ENCODE data around the gene FREM1.
"Not testable (repeated sequence)": the region's sequence is repeated elsewhere in the genome, so short reads cannot be mapped to it uniquely, and the experiment has no call there.

FREM1 gene

DNA sequence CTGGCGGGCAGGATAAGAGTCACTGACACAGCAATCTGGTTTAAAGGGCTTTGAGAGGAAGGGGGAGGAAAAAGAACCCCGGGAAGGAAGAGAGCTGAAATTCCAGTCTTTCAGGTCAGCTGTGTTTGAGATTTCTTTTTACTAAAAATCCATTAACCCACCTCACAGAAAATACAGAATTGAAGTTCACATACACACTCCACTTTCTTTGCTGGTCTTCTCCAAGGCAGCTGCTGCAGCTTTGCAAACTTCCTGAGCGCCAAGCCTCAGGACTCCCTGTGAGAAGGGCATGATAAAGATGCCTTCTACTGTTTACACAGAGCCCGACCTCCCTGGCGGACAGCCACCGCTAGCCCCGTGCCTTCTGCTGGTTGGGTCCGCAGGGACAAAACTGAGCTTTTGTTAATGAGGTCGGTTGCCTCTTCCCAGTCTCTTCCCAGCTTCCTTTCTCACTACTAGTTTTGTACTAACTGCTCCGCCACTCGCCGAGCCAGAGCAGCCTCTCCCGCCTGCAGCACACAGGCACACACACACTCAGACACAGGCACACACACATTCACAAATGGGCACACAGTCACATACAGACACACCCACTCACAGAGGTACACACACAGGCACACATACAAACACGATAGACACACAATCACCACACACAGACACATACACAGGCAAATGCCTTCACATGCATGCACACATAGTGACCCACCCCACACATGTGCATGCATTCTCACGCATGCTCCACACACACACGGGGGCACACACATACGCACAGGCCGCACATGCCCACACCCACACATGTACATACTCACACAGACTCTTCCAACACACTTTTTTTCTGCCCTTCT, at the start of gene FREM1:
TSS of gene FREM1 (minus strand) at position 468 of the 845 bp plus-strand sequence. CDS start 41,451 bp downstream, outside the sequence.
- no peak for DNase-seq

- DNase-seq = no peak
Observed at GRCh38 chr9:14958989-14959388, 48.8 kb upstream of the FREM1 start.

GRCh38 chr9:14957109-14957508, 46.9 kb upstream of the FREM1 start:
- DNase-seq = no peak

DNA sequence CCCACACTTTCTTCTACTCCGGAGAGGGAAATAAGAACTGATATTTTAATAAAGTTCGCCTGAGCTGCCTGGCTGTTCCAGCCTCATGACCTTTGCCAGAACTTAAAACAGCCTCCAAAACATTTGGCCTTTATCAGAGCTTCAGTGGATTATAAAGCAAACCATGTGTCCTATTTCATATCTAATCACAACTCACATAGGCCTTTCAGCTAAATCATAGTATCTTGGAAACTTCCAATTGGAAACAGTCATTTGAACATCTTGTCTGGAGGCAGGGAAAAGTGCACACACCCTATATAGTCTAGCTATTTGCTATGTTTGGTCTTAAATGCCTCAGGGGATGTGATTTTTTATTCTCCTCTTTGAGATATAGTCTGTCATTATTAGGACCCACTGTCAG, 46.0 kb upstream of the FREM1 start:
- no peak for DNase-seq

DNA sequence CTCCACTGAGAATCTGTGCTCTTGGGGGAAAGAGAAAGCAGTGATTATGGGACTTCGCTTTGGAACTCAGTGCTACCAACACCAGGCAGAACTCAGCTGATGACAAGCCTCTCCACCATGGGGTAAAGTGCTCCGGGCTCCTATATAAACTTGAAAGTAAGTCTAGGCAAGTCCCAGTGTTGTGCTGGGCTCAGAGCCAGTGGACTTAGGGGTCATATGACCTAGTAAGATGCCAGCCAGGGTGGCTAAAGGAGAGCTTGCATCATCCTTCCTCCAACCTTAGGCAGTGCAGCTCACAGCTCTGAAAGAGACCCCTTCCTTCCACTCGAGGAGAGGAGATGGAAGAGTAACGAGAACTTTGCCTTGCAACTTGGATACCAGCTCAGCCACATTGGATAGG, 35.1 kb upstream of the FREM1 start:
- no peak for DNase-seq

DNA sequence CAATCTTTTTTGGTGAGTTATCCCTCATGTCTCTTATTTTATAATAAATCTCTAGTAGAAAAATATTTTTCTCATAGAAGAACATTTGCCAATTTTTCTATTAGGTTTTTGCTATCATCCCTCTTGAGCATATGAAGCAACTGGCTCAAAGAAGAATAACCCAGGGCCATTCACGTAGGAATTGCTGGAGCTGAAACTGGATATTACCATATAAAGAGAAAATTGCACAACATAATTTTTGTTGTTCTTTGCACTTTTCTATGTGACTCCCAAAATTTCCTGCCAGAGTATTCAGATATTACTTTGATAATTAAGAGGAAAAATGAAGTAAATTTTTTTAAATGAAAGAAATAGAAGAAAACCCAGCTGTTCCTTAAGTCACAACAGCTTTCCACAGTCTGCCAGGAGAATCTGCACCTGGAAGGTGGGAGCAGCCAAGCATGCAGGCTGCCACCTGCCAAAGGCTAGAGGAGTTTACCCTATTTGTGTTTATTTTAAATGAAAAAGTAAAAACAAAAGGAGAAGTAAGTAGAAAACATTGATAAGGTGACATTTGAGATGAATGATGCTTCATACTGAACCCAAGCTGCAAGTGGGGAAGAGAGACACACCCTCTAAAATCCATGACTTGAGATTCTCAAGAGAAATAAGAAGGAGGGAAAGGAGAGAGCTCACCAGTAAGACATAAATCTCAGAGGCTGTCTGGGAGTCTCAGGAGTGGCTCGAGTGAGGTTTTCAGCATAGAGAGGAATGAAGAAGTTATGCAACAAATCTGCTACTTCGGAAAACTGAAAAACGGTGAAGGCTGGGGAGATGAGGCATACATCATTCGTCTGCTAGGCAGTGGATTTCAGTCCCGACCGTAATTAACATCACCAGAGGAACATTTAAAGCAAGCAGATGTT, 31.5 kb upstream of the FREM1 start:
- no peak for DNase-seq

- DNase-seq = no peak
Observed at GRCh38 chr9:14939378-14939777, 29.1 kb upstream of the FREM1 start.

- DNase-seq = no peak
Observed at GRCh38 chr9:14937216-14937615, 27.0 kb upstream of the FREM1 start.

GRCh38 chr9:14936491-14936890, 26.3 kb upstream of the FREM1 start:
- DNase-seq = no peak

GRCh38 chr9:14935964-14936363, 25.7 kb upstream of the FREM1 start:
- DNase-seq = no peak

GRCh38 chr9:14935106-14935751, 25.0 kb upstream of the FREM1 start:
- DNase-seq = no peak

DNA sequence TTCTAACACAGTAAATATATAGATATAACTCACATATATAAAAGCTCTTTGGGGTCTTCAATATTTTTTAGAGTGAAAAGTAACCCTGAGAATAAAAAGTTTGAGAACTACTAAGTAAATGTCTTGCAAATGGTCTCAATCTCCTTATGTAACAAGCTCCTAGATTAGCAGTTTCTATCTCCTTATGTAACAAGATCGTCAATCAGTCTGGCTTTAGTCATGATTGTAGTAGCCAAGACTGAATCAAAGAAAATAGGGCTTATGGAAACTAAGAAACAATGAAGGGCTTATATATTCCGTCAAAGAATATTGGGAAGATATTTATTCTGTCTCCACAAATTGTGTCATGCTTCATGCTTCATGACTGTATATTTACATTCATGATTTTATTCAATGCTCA, 22.4 kb upstream of the FREM1 start:
- DNase-seq = no peak

- DNase-seq = no peak
Observed at GRCh38 chr9:14932231-14932630, 22.0 kb upstream of the FREM1 start.

DNA sequence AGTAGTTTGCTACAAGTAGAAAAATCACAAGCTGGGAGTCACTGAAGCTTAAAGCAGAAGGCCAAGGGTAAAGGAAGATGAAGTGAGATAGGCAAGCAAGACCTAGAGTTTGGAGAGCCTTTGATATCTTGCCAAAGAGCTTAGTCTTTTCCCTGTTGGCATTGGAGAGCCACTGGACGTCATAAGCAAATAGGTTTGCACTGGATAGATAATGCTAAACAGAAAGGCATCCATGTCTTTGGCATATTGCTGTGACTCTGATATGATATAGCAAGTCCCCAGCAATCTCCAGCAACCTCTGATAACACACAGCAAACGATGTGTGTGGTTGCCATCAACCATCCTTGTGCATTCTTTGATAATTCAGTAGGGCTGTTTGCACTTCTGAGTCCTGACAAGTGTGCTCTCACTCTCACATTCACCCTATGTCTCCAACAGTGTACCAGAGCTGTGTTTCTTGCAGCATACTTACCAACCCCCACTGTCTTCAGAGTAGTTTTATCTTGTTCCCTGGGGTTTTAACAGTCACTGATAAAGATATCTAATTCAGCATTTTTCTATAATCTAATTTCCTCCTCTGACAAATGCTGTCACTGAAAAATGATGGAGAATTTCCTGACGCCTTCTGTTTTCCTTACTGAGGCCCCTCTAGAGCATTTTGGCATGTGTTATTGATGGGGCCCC, 16.9 kb upstream of the FREM1 start:
- DNase-seq = no peak

DNA sequence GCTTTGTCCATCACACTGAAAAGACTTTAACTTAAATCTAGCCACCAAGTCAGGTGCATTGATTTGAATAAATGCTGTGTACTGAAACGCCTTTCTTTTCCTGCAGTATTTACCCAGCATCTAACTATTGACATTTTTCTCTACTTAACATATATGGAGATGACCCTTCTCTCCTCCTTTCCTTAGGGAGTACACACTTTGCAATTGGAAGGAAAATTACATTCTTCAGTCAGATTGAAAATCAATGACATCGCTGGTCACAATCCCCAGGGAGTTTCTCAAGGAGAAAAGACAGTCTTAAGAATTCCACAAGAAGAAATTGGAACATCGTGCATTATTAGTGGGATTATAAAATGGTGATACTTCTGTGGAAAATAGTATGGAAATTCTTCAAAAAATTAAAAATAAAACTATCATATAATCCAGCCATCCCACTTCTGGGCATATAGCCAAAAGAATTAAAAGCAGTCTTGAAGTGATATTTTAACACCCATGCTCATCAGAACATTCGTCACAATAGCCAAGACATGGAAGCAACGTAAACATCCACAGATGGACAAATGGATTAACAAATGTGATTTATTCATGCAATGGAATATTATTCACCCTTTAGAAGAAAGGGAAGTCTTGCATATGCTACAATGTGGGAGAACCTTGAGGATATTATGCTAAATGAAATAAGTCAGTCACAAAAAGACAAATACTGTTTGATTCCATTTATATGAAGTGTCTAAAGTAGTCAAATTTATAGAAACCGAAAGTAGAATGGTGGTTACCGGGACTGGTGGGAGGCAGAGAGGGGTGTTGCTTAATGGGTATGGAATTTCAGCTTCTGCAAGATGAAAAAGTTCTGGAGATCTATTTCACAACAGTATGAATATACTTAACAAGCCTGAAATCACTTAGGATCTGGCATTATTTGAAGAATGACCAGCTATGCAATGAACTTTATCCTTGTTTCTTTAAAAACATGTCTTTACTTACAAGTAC, 14.3 kb upstream of the FREM1 start:
- no peak for DNase-seq

DNA sequence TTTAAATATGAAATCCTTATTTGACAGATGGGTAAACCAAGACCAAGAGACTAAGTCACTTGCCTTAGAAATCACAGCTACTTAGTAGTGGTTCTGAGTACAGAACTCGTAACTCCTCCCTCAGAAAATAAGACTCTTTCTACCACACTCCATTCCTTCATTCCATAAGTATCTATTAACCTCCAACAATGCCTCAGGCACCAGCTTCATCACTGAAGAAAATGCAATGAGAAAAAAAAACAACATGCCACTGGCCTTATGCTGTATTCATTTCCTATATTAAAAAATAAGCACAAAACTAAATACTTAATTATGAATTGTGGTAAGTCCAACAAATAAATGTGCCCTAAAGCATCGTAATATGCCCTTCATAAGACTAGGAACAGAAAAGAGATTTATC, 13.5 kb upstream of the FREM1 start:
- no peak for DNase-seq

GRCh38 chr9:14920805-14921204, 10.6 kb upstream of the FREM1 start:
- not testable (repeated sequence) for DNase-seq

- no peak for DNase-seq
Observed at GRCh38 chr9:14913366-14913765, 3.1 kb upstream of the FREM1 start.

GRCh38 chr9:14912859-14913258, 2.6 kb upstream of the FREM1 start:
- DNase-seq = no peak

- DNase-seq = no peak
Observed at GRCh38 chr9:14911046-14911445, 818 bp upstream of the FREM1 start.

DNA sequence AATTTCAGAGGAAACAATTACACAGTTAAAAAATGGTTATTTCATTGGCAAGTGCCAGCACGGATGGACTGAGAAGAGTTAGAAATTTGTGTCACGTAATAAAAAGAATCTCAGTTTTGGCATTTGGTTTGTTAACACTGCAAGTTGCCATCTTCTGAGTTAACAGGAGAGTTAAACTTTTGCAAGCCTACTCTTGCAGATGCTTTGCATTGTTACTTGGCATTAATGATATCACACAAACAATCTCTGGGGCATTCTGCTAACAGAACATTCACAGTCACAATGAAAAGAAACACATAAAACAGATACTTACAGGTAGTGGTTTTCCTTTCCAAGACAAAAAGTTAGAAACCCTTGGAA, 647 bp downstream of the FREM1 start:
- DNase-seq = no peak

DNA sequence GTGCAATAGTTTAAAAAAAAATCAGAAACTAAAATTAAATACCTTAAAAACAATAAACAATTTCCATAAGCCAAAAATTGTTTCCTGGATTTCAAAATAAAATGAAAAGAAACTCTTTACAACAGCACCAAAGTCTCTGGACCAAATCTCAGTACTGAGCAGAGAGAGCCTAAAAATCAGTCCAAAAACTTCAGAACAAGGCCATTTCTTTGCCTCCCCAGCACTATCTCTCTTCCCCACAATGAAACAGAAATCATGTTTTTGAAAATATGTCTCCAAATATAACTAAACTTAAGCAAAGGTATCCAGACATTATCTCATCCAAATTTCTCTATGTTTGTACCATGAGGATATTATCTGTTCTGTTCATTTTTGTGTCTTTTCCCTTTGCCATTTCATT, 1.0 kb downstream of the FREM1 start:
- no peak for DNase-seq

Data from midbrain (tissue), 1 donor.